HG02571 (cell line): ENCODE measurements around the gene KRTAP12-1.
"Not testable (repeated sequence)": the region's sequence is repeated elsewhere in the genome, so short reads cannot be mapped to it uniquely, and the experiment has no call there.

Source experiments
- ATAC-seq: cut with Tn5 transposase; IDR thresholded peaks from one replicate; pipeline ENCODE4 v1.9.1; 2021; ENCODE audit warnings: mild to moderate bottlenecking, moderate library complexity; ENCODE audit not compliant: unreplicated experiment

The KRTAP12-1 gene

GRCh38 chr21:44699502-44700001 is 17.6 kb upstream of the KRTAP12-1 start:
- ATAC-seq, result no peak

GRCh38 chr21:44697811-44698734 is 16.1 kb upstream of the KRTAP12-1 start:
- no peak for ATAC-seq

- not testable (repeated sequence) for ATAC-seq
Measured at GRCh38 chr21:44697172-44697810, 15.3 kb upstream of the KRTAP12-1 start, which contains the start of gene KRTAP10-12. Gene KRTAP10-12 (plus strand): TSS chr21:44697172. CDS start chr21:44697202, 30 bp downstream.

- no peak for ATAC-seq
Measured at GRCh38 chr21:44696572-44696971, 14.6 kb upstream of the KRTAP12-1 start.

GRCh38 chr21:44695641-44696040 is 13.7 kb upstream of the KRTAP12-1 start:
- no peak for ATAC-seq

GRCh38 chr21:44695184-44695583 is 13.2 kb upstream of the KRTAP12-1 start:
- ATAC-seq, result no peak

- no peak for ATAC-seq
Measured at GRCh38 chr21:44694776-44695175, 12.8 kb upstream of the KRTAP12-1 start.

GRCh38 chr21:44692798-44693512 is 11.0 kb upstream of the KRTAP12-1 start:
- no peak for ATAC-seq

- ATAC-seq, result no peak
Measured at GRCh38 chr21:44691686-44692085, 9.7 kb upstream of the KRTAP12-1 start.

- ATAC-seq, result not testable (repeated sequence)
Measured at GRCh38 chr21:44689740-44690139, 7.8 kb upstream of the KRTAP12-1 start.

- ATAC-seq, result no peak
Measured at GRCh38 chr21:44687671-44688070, 5.7 kb upstream of the KRTAP12-1 start.

- ATAC-seq, result no peak
Measured at GRCh38 chr21:44686843-44687561, 5.0 kb upstream of the KRTAP12-1 start.

GRCh38 chr21:44686000-44686781 is 4.2 kb upstream of the KRTAP12-1 start:
- ATAC-seq, result no peak

GRCh38 chr21:44685050-44685449 is 3.1 kb upstream of the KRTAP12-1 start:
- not testable (repeated sequence) for ATAC-seq

- ATAC-seq, result no peak
Measured at GRCh38 chr21:44684483-44684882, 2.5 kb upstream of the KRTAP12-1 start.

GRCh38 chr21:44684077-44684476 is 2.1 kb upstream of the KRTAP12-1 start:
- no peak for ATAC-seq

- no peak for ATAC-seq
Measured at GRCh38 chr21:44682580-44683151, 703 bp upstream of the KRTAP12-1 start.

GRCh38 chr21:44681152-44681551 is 811 bp downstream of the KRTAP12-1 start:
- no peak for ATAC-seq

- ATAC-seq, result no peak
Measured at GRCh38 chr21:44677881-44678280, 4.1 kb downstream of the KRTAP12-1 start.
